HepG2 (cell line): Measurements from ENCODE around the gene HOXA4. TPM values are rescaled to one million over a fixed set of nuclear protein-coding genes. Genes with fewer than 3 reads are reported as not detected.
A peak's percentile ranks its signal among the peaks of the same experiment; 100 is the strongest.

ENCODE experiments used
- ATRX ChIP-seq: sonication (generic); formaldehyde crosslinking; IDR thresholded peaks from 2 replicates; pipeline ENCODE4 v1.4.0; 2020; ENCODE audit warnings: missing genetic modification reagents, borderline replicate concordance
- ESRRA ChIP-seq: sonication (generic); formaldehyde crosslinking; IDR thresholded peaks from 2 replicates; pipeline ENCODE4 v1.5.1; 2020; ENCODE audit warnings: mild to moderate bottlenecking, low read depth, missing genetic modification reagents
- FOSL2 ChIP-seq: sonication (generic); formaldehyde crosslinking; IDR thresholded peaks from 2 replicates; pipeline ENCODE4 v1.4.0; 2020; ENCODE audit warnings: missing genetic modification reagents
- HNRNPL ChIP-seq: fragments of 200-400 bp; formaldehyde crosslinking; IDR thresholded peaks from 2 replicates; pipeline ENCODE4 v1.6.1; 2017; ENCODE audit warnings: mild to moderate bottlenecking, low read depth, low read length
- JUND ChIP-seq: sonication (generic); formaldehyde crosslinking; IDR thresholded peaks from 2 replicates; pipeline ENCODE4 v1.8.0; 2022; ENCODE audit warnings: mild to moderate bottlenecking, missing genetic modification reagents
- MXI1 ChIP-seq: IDR thresholded peaks from 3 replicates; pipeline ENCODE4 v1.6.1; 2012; ENCODE audit warnings: low read depth, low read length, inconsistent platforms, borderline replicate concordance
- MYC ChIP-seq: sonication (generic); formaldehyde crosslinking; IDR thresholded peaks from 2 replicates; pipeline ENCODE4 v1.9.0; 2021; ENCODE audit warnings: missing genetic modification reagents, borderline replicate concordance
- PHF20 ChIP-seq: sonication (generic); formaldehyde crosslinking; IDR thresholded peaks from 2 replicates; pipeline ENCODE4 v1.5.0; 2020; ENCODE audit warnings: mild to moderate bottlenecking, missing genetic modification reagents
- RFX3 ChIP-seq: IDR thresholded peaks from 2 replicates; pipeline ENCODE4 v1.6.1; 2016; ENCODE audit warnings: missing biosample characterization, missing genetic modification reagents
- SIN3A ChIP-seq: IDR thresholded peaks from 2 replicates; pipeline ENCODE4 v1.6.1; 2011; ENCODE audit warnings: low read depth, mild to moderate bottlenecking, control low read depth, low read length, borderline replicate concordance
- SOX5 ChIP-seq: IDR thresholded peaks from 2 replicates; pipeline ENCODE4 v1.6.1; 2016; ENCODE audit warnings: borderline replicate concordance
- SOX6 ChIP-seq, 2 experiments: fragments of 450-650 bp in 1 of 2; sonication (generic) in 1 of 2; formaldehyde crosslinking in 1 of 2; IDR thresholded peaks; 2 replicates each; pipeline versions ENCODE4 v1.4.0 to v1.6.1; 2017 to 2020; ENCODE audit warnings: antibody characterized with exemption in 1 of 2, mild to moderate bottlenecking in 1 of 2, missing genetic modification reagents in 1 of 2
- TARDBP ChIP-seq: sonication (generic); formaldehyde crosslinking; IDR thresholded peaks from 2 replicates; pipeline ENCODE4 v1.8.0; 2022; ENCODE audit warnings: mild to moderate bottlenecking, missing genetic modification reagents
- ZBTB21 ChIP-seq: sonication (generic); formaldehyde crosslinking; IDR thresholded peaks from 2 replicates; pipeline ENCODE4 v1.4.0; 2020; ENCODE audit warnings: missing genetic modification reagents
- ZNF251 ChIP-seq: sonication (generic); formaldehyde crosslinking; IDR thresholded peaks from 2 replicates; pipeline ENCODE4 v1.9.0; 2021; ENCODE audit warnings: mild to moderate bottlenecking, missing genetic modification reagents
- ZNF441 ChIP-seq: sonication (generic); formaldehyde crosslinking; IDR thresholded peaks from 2 replicates; pipeline ENCODE4 v1.7.0; 2021; ENCODE audit warnings: missing genetic modification reagents, borderline replicate concordance
- ZNF605 ChIP-seq: sonication (generic); formaldehyde crosslinking; IDR thresholded peaks from 2 replicates; pipeline ENCODE4 v1.8.0; 2022; ENCODE audit warnings: mild to moderate bottlenecking, missing genetic modification reagents
- ZNF720 ChIP-seq: sonication (generic); formaldehyde crosslinking; IDR thresholded peaks from 2 replicates; pipeline ENCODE4 v1.4.0; 2020; ENCODE audit warnings: missing genetic modification reagents
- ZNF777 ChIP-seq: sonication (generic); formaldehyde crosslinking; IDR thresholded peaks from 2 replicates; pipeline ENCODE4 v1.4.0; 2020; ENCODE audit warnings: missing genetic modification reagents
- ZSCAN12 ChIP-seq: sonication (generic); formaldehyde crosslinking; IDR thresholded peaks from 2 replicates; pipeline ENCODE4 v1.9.0; 2021; ENCODE audit warnings: mild to moderate bottlenecking, missing genetic modification reagents
- polyA plus RNA-seq, 8 experiments: library from polyadenylated mRNA; depleted of rRNA in 3 of 8; stranded (reverse) in 7 of 8; unstranded in 1 of 8; fragments of >200 nt; fragmentation: Illumina TruSeq in 4 of 8; extraction: Trizol in 4 of 8; gene quantifications; 2 replicates each; pipeline versions ENCODE4 v1.2.1 to v1.2.3, GENCODE V29; 2011 to 2016; ENCODE audit warnings: low read depth in 4 of 8, missing spikeins in 1 of 8, mixed read lengths in 1 of 8; ENCODE audit not compliant: insufficient read depth in 1 of 8
- total RNA-seq, 5 experiments: library from RNA; depleted of rRNA; stranded (reverse); fragments of >200 nt; fragmentation: Illumina TruSeq; extraction: Trizol; gene quantifications; 2 replicates each; pipeline ENCODE4 v1.2.3, GENCODE V29; 2016; ENCODE audit warnings: low read depth in 1 of 5
- TF ChIP-seq, protein P1 (sequence below): sonication (generic); formaldehyde crosslinking; IDR thresholded peaks from 2 replicates; pipeline ENCODE4 v1.4.0; 2020; ENCODE audit warnings: mild to moderate bottlenecking, missing genetic modification reagents

HOXA4 gene
- total and polyA plus RNA-seq, 2 of the 13 experiments (the other 11 are each of a cell fraction or from before 2014, with no cell fraction given), result 2.4 to 5.4 TPM

GRCh38 chr7:27122077-27122910 lies 8.3 kb downstream of the HOXA4 start (continued):
- TF ChIP-seq ZNF777 (CRISPR knock-in tag) (no peak), TARDBP (peak; percentile 38; the same call in 1 of the 2 replicates), SOX6 (IDR thresholded peaks at IDR 0.05) (no peak), SOX6 (CRISPR knock-in tag; IDR thresholded peaks at IDR 0.05) (peak; percentile 85), MYC (CRISPR knock-in tag) (peak; percentile 74; the same call in 1 of the 2 replicates), ZBTB21 (CRISPR knock-in tag) (peak; percentile 11; the same call in 1 of the 2 replicates), ATRX (CRISPR knock-in tag) (no peak), ZNF605 (CRISPR knock-in tag) (peak; percentile 68), SIN3A (peak; percentile 45; the same call in 1 of the 2 replicates), JUND (CRISPR knock-in tag) (0 out of 2 replicates have a peak, but pooled peaks have one; percentile 29), ZSCAN12 (CRISPR knock-in tag) (0 out of 2 replicates have a peak, but pooled peaks have one; percentile 30), FOSL2 (CRISPR knock-in tag) (peak; percentile 41; the same call in 1 of the 2 replicates), PHF20 (0 out of 2 replicates have a peak, but pooled peaks have one; percentile 44), SOX5 (CRISPR knock-in tag) (peak; percentile 23; the same call in 1 of the 2 replicates), MXI1 (no peak), ESRRA (CRISPR knock-in tag) (no peak; the same call in 1 of the 2 replicates), HNRNPL (peak; percentile 43; the same call in 1 of the 2 replicates), ZNF441 (CRISPR knock-in tag) (no peak; the same call in 1 of the 2 replicates), RFX3 (CRISPR knock-in tag) (peak; percentile 56), ZNF720 (CRISPR knock-in tag) (no peak), ZNF251 (CRISPR knock-in tag) (no peak)
- TF ChIP-seq, protein P1, sequence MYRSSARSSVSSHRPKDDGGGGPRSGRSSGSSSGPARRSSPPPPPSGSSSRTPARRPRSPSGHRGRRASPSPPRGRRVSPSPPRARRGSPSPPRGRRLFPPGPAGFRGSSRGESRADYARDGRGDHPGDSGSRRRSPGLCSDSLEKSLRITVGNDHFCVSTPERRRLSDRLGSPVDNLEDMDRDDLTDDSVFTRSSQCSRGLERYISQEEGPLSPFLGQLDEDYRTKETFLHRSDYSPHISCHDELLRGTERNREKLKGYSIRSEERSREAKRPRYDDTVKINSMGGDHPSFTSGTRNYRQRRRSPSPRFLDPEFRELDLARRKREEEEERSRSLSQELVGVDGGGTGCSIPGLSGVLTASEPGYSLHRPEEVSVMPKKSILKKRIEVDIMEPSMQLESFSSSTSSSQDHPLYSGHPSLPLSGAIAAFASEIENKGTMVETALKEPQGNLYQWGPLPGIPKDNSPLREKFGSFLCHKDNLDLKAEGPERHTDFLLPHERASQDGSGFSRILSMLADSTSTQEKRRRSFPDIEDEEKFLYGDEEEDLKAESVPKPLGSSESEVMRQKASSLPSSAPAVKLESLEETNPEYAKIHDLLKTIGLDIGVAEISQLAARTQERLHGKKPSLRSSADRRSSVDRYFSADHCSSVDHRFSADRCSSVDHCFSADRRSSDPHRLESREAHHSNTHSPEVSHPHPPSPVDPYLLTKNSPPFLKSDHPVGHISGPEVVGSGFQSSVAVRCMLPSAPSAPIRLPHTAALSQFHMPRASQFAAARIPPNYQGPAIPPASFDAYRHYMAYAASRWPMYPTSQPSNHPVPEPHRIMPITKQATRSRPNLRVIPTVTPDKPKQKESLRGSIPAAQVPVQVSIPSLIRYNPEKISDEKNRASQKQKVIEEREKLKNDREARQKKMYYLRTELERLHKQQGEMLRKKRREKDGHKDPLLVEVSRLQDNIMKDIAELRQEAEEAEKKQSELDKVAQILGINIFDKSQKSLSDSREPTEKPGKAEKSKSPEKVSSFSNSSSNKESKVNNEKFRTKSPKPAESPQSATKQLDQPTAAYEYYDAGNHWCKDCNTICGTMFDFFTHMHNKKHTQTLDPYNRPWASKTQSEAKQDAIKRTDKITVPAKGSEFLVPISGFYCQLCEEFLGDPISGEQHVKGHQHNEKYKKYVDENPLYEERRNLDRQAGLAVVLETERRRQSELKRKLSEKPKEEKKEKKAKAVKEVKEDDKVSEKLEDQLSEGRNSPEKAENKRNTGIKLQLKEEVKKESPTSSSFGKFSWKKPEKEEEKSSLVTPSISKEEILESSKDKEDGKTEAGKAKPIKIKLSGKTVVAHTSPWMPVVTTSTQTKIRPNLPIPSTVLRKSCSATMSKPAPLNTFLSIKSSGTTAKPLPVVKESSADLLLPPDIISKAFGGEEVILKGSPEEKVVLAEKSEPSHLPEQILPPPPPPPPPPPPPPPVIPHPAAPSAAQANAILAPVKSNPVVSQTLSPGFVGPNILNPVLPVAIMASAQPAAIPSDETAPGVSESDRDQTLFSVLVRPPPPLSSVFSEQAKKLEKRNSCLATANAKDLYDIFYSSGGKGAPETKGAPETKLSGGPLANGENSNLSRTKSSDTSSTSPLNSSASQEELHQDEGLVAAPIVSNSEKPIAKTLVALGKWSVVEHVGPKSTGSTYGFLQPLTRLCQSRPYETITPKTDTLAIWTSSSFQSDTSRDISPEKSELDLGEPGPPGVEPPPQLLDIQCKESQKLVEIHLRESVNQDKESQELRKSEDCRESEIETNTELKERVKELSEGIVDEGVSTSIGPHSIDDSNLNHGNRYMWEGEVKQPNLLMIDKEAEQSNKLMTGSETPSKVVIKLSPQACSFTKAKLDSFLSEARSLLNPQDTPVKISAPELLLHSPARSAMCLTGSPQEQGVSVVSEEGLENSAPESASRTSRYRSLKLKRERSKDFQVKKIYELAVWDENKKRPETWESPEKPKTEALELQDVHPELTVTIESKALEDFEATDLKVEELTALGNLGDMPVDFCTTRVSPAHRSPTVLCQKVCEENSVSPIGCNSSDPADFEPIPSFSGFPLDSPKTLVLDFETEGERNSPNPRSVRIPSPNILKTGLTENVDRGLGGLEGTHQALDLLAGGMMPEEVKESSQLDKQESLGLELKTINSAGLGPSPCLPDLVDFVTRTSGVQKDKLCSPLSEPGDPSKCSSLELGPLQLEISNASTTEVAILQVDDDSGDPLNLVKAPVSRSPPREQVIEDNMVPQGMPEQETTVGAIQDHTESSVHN (CRISPR knock-in tag), result no peak
